HG03159 (cell line): Measurements from ENCODE around the gene SLC1A4.
A peak's percentile ranks its signal among the peaks of the same experiment; 100 is the strongest.
"Not testable (repeated sequence)": the region's sequence is repeated elsewhere in the genome, so short reads cannot be mapped to it uniquely, and the experiment has no call there.

ENCODE experiments used
- ATAC-seq: cut with Tn5 transposase; IDR thresholded peaks from one replicate; pipeline ENCODE4 v1.9.1; 2021; ENCODE audit warnings: mild to moderate bottlenecking, moderate library complexity; ENCODE audit not compliant: unreplicated experiment

Gene SLC1A4

GRCh38 chr2:65025453-65026123 lies 36.4 kb downstream of the SLC1A4 start:
- no peak for ATAC-seq

DNA sequence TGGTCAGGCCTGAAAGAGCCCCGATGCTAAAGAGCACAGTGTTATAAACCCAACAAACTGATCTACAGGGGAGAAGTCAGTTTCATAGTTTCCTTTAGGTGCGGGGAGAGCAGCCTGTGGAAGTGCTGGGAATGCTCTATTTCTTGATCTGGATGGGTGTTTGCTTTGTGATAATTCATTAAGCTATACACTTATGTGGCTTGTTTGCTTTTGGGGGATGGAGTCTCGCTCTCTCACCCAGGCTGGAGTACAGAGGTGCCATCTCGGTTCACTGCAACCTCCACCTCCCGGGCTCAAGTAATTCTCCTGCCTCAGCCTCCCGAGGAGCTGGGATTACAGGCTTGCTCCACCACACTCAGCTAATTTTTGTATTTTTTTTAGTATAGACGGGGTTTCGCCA lies 37.0 kb downstream of the SLC1A4 start:
- no peak for ATAC-seq

- peak; percentile 42 for ATAC-seq
Observed at GRCh38 chr2:65026704-65027464, 37.7 kb downstream of the SLC1A4 start.

- ATAC-seq, result no peak
Observed at GRCh38 chr2:65027616-65028244, 38.5 kb downstream of the SLC1A4 start.

DNA sequence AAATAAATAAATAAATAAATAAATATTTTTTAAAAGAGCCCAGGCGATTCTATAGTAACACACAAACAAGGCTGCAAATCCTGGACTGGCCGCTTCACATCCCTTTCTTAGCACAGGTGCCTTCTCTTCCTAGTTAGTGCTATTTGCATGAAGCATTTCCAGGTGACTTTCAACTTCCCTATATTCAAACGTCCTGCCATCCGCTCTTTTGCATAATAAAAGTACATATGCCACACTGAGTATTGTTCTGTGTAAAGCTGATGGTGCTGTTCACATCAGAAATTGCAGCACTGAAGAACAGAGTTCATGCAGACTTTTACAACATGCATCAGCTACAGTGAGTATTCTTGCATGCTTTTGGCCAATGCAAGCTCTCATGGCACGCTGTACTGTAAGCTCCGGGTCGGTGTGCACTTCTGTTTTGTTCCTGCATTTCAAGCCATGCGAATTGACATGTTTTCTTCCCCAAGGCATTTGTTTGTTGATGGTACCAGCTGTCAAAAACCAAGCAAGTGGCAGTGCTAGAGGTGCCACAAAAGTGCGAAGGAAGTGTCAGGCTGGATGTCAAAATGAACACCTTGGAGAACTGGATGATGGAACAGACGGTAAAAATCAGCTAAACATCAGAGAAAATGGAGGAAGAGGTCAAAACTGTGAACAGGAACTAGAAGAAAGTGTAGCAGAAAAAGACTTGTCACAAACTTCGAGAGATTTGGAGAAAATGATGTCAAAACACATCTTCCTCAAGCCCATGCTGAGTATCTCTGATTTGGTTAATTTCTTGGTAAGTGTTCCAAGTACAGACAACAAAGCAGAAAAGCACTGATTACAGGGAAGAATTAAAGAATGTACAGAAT lies 41.5 kb downstream of the SLC1A4 start:
- no peak for ATAC-seq

DNA sequence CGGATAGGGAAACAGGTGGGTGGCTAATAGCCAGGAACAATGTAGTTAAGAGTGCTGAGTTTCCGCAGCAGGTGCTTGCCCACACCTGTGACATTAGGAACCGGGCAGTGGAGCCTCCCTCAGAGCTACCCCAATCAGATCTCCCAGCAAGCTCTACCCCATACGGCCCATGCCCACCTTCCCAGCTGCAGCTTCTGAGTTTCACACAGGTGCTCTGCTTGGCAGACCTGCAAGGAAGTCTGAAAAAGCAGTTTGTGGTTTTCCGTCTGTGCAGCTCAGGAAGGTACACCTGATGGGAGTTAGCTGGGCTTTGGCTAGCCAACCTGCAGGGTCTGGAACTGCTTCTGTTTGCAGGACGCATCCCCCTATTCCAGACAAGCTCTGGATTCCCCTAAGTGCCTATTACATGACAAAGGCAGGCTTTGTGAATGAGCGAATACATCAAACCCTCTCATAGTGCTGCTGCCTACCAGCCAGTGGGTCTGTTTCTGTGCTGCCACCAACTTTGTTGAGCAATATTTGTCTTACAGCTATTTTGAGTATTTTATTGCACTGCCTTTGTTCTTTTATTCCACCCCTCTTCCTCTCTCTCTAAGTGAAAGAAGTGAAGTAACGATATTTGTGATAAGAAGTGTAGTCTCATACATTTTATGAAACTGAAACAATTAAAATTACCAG lies 42.3 kb downstream of the SLC1A4 start:
- no peak for ATAC-seq

DNA sequence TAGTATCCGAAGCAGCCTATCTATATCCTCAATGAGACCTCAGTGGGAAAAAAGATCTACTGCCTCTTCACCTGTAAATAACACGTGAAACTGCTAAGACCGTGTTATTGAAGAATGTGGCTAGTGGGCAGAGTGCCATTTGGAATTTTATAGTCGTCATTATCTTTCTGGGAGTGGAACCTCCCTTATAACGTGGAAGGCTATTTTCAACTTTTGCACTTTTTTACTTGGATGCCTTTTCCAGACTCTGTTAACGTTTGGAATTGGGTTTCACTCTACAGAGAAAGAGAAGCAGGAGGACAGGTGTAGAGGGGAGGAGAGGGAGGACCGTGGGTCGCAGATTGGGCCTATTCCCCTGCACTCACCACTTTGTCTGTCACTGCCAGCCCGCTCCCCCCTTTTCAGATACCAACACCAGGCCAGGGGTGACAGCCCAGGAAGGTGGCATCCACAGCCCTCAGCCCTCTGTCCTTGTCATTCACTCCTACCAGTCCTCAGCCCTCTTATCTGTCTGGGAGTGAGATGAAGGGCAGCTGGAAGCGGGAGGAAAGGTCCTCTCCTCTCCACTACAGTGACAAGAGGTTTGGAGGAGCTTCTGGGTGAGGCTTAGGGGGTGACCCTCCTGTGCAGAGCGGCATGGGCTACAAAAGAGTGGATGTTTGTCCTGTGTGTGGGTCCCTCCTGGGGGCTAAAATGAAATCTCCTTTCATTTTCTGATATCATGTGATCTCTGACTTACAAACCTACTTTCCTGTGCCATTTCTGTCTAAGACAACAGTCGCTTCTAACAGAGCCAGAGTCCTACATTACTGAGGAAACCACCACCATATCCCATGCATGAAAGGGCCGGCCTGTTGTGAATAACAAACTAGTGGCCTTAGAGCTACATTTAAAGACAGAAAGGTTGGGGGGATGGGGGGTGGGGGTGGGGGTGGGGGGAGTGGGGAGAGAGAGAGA lies 43.1 kb downstream of the SLC1A4 start:
- ATAC-seq, result no peak

- ATAC-seq, result no peak
Observed at GRCh38 chr2:65033178-65033577, 44.0 kb downstream of the SLC1A4 start.

- not testable (repeated sequence) for ATAC-seq
Observed at GRCh38 chr2:65033667-65034066, 44.5 kb downstream of the SLC1A4 start.

DNA sequence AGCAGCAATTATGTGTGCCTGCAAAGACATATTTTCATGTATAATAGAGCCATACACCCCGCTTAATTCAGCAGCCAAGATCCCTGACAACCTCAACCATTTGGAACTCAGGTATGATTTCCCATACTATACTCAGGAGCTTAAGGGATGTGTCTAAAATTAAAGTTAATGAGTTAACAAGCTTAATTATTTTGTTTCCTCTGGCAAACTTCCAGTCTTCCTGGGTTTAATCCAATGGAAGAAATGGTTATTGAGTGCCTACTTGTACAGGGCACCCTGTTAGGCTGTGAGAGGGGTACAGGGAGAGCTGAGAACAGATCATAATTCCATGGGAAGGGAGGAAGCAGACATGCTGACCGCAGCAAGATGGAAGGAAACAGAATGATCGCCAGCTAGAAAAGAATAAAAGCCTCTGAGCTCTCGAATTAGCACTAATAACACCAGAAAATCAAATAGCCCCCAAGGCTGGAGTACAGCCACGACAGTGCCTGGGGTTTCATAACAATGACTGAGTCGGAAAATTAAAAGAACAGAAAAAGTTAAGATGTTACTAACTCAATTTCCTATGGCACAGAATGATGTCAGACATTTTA lies 46.2 kb downstream of the SLC1A4 start:
- ATAC-seq, result no peak

GRCh38 chr2:65037178-65037577 lies 48.0 kb downstream of the SLC1A4 start:
- ATAC-seq, result no peak

DNA sequence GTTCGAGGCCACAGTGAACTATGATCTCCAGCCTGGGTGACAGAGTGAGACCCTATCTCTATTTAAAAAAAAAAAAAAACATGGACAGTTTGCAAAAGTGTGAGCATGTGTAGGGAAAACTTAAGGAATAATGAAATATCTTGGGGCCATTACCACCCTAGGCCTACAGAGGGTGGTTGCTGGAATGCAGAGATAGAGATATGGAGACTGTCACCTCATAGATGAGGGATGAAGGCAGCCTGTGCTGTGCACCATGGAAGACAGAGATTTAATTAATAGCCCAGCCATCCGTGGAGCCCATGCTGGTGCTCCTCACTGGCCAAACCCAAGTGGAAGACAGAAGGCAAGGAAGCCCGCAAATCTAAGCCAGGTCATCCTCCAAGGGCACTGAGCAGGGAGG lies 50.4 kb downstream of the SLC1A4 start:
- ATAC-seq, result no peak

GRCh38 chr2:65040400-65041261 lies 51.4 kb downstream of the SLC1A4 start:
- peak; percentile 79 for ATAC-seq

GRCh38 chr2:65043001-65043400 lies 53.8 kb downstream of the SLC1A4 start:
- no peak for ATAC-seq

DNA sequence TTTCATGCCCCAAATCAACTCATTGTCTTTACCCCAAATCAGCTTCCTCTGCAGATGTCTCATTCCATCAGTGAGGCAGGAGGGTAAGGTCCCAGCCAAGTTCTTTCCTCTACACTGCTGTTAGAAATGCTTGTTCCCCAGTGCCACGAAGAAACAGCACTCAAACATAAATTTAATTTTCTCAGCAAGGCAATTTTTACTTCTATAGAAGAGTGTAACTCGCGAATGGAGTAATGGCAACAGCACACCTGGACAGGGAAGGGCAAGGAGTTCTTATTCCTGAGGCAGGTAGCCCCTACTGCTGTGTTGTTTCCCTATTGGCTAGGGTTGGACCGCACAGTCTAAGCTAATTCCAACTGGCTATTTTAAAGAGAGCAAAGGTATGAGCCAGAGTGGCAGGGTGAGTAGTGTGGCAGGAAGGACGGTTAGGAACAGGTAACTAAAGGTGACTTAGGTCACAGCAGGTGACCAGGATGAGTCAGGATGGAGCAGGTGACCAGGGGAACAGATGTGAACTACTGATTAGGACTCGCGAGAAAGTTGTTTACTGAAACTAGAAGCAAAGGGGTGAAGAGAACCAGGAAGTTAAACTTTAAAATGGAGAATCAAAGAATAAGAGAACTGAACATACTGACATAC lies 55.0 kb downstream of the SLC1A4 start:
- ATAC-seq, result no peak

GRCh38 chr2:65045651-65046050 lies 56.5 kb downstream of the SLC1A4 start:
- ATAC-seq, result no peak

DNA sequence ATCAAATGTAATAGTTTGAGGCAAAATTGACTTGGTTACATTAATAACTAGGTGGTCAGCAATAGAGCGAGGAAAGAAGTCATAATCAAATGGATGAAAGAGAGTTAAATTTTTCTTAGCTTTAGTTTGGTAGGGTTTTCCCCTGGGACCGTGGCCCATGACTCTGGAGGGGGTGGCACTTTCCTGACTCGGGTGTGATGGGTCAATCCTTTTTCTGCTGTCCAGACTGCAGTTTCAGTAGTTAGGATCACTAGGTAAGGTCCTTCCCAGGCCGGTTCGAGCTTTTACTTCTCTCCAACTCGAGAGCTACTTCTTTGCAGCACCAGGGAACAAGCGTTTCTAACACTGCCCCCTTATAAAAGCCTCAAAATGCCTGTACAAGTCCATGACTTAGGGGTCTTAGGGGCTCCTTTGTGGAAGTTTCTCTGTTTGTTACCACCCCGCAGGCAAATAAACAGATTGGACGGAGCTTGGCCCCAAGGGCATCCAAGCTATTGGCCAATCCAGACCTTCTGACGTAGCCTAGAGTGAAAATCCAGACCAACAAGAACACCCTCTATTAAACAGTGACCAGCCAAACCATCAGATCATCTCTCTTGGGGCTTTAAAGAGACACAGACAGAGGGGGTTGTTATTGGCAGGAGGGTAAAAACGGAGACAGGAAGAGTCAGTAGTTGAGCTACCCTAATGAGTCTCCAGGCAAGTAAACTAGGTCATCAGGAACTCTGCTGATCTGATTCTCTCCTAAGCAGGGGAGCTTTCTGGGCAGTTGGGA lies 57.6 kb downstream of the SLC1A4 start:
- ATAC-seq, result no peak
